Osteoblast (primary cell): ENCODE results near the gene NOS3. TPM values are rescaled to one million over a fixed set of nuclear protein-coding genes. Genes with fewer than 3 reads are reported as not detected.

Experiments used
- DNase-seq: peaks from one replicate; pipeline ENCODE4 v3.0.0; 2011; ENCODE audit warnings: low spot score, mixed read lengths; ENCODE audit not compliant: insufficient read length; ENCODE audit errors: missing footprints
- H2AFZ ChIP-seq: 2 replicates; pipeline ENCODE4 v1.6.0; 2011; ENCODE audit warnings: mild to moderate bottlenecking, low read length
- H3K27ac ChIP-seq: 2 replicates; pipeline ENCODE4 v1.5.1; 2011; ENCODE audit warnings: mild to moderate bottlenecking, low read depth, low read length, moderate library complexity
- H3K27me3 ChIP-seq: 2 replicates; pipeline ENCODE4 v1.6.0; 2012; ENCODE audit warnings: mild to moderate bottlenecking, control low read depth, inconsistent platforms, low read length, moderate library complexity; ENCODE audit not compliant: insufficient read depth
- H3K36me3 ChIP-seq: 2 replicates; pipeline ENCODE4 v1.5.1; 2011; ENCODE audit warnings: mild to moderate bottlenecking, low read length, control low read depth, moderate library complexity; ENCODE audit not compliant: insufficient read depth
- H3K4me1 ChIP-seq: 2 replicates; pipeline ENCODE4 v1.5.1; 2011; ENCODE audit warnings: mild to moderate bottlenecking, low read length, control low read depth, moderate library complexity; ENCODE audit not compliant: insufficient read depth
- H3K4me2 ChIP-seq: 2 replicates; pipeline ENCODE4 v1.6.0; 2011; ENCODE audit warnings: mild to moderate bottlenecking, low read length; ENCODE audit not compliant: insufficient read depth
- H3K4me3 ChIP-seq: fragments of 200-600 bp; sonication (generic); 3 replicates; pipeline ENCODE4 v1.5.1; 2012; ENCODE audit warnings: mild to moderate bottlenecking, low read length, inconsistent platforms; ENCODE audit not compliant: insufficient read depth
- H3K79me2 ChIP-seq: 2 replicates; pipeline ENCODE4 v1.6.0; 2012; ENCODE audit warnings: mild to moderate bottlenecking, low read length, control low read depth, inconsistent platforms; ENCODE audit not compliant: insufficient read depth
- H3K9me3 ChIP-seq: 2 replicates; pipeline ENCODE4 v1.5.1; 2011; ENCODE audit warnings: low read depth, low read length, control low read depth
- H4K20me1 ChIP-seq: 2 replicates; pipeline ENCODE4 v1.6.0; 2012; ENCODE audit warnings: mild to moderate bottlenecking, low read length, control low read depth; ENCODE audit not compliant: insufficient read depth
- CTCF ChIP-seq: IDR thresholded peaks from 2 replicates; pipeline ENCODE4 v1.5.1; 2011; ENCODE audit warnings: mild to moderate bottlenecking, low read depth, low read length, moderate library complexity; ENCODE audit errors: extremely low read depth
- total RNA-seq: library from RNA; depleted of rRNA; stranded (reverse); fragments of >200 nt; gene quantifications from 2 replicates; pipeline ENCODE4 v1.2.3, GENCODE V29; 2012

The NOS3 gene
- total RNA-seq, 1 donor: not detected

GRCh38 chr7:151060113-151060415 is 69.2 kb downstream of the NOS3 start:
- Histone ChIP-seq H3K79me2 (peaks cover 43% of the 10 kb centered on the region), H3K36me3 (peaks cover 8% of the 10 kb centered on the region), H2AFZ (no peak overlapping the region), H3K27ac (peak overlapping the region; percentile 58), H3K4me1 (peaks cover 48% of the 10 kb centered on the region), H3K4me2 (peak overlapping the region; percentile 100), H3K9me3 (no peaks in the 10 kb centered on the region), H4K20me1 (peaks cover 21% of the 10 kb centered on the region), H3K4me3 (peak overlapping the region; percentile 91), H3K27me3 (no peaks in the 10 kb centered on the region)
- peak; percentile 94 for DNase-seq
- TF ChIP-seq CTCF: no peak

GRCh38 chr7:151060416-151061212 is 69.8 kb downstream of the NOS3 start:
- DNase-seq: peak; percentile 95
- H3K4me1 ChIP-seq: peaks cover 48% of the 10 kb centered on the region
- H4K20me1 ChIP-seq: peaks cover 21% of the 10 kb centered on the region
- H2AFZ ChIP-seq: no peak overlapping the region
- H3K27ac ChIP-seq: peak overlapping the region; percentile 58
- no peak for TF ChIP-seq CTCF
- peaks cover 14% of the 10 kb centered on the region for H3K36me3 ChIP-seq
- H3K79me2 ChIP-seq: peaks cover 43% of the 10 kb centered on the region
- peak overlapping the region; percentile 100 for H3K4me2 ChIP-seq
- no peaks in the 10 kb centered on the region for H3K9me3 ChIP-seq
- peak overlapping the region; percentile 91 for H3K4me3 ChIP-seq
- no peaks in the 10 kb centered on the region for H3K27me3 ChIP-seq

- Histone ChIP-seq H3K4me1 (peaks cover 48% of the 10 kb centered on the region), H3K4me2 (peak overlapping the region; percentile 100), H3K27ac (peak overlapping the region; percentile 58), H2AFZ (no peak overlapping the region), H3K79me2 (peaks cover 43% of the 10 kb centered on the region), H3K4me3 (peak overlapping the region; percentile 91), H4K20me1 (peaks cover 26% of the 10 kb centered on the region), H3K9me3 (no peaks in the 10 kb centered on the region), H3K27me3 (no peaks in the 10 kb centered on the region), H3K36me3 (peaks cover 19% of the 10 kb centered on the region)
- TF ChIP-seq CTCF: no peak
- no peak for DNase-seq
Observed at GRCh38 chr7:151061213-151062110, 70.6 kb downstream of the NOS3 start.

GRCh38 chr7:151062111-151062398 is 71.2 kb downstream of the NOS3 start:
- DNase-seq: no peak
- TF ChIP-seq CTCF: no peak
- Histone ChIP-seq H3K4me1 (peaks cover 43% of the 10 kb centered on the region), H3K79me2 (peaks cover 43% of the 10 kb centered on the region), H3K4me3 (no peak overlapping the region), H3K27ac (peak overlapping the region; percentile 37), H2AFZ (no peak overlapping the region), H3K9me3 (no peaks in the 10 kb centered on the region), H3K4me2 (peak overlapping the region; percentile 100), H4K20me1 (peaks cover 26% of the 10 kb centered on the region), H3K27me3 (no peaks in the 10 kb centered on the region), H3K36me3 (peaks cover 22% of the 10 kb centered on the region)
